DMS53 (cell line): ENCODE results near the gene CHAD.
"Not testable (repeated sequence)": the region's sequence is repeated elsewhere in the genome, so short reads cannot be mapped to it uniquely, and the experiment has no call there.

Experiments used
- DNase-seq: peaks from one replicate; lab custom pipeline; 2025; lab: John Stamatoyannopoulos, UW

CHAD gene

GRCh38 chr17:50474523-50474922, 5.8 kb upstream of the CHAD start:
- DNase-seq: no peak

GRCh38 chr17:50473901-50474300, 5.2 kb upstream of the CHAD start:
- DNase-seq: no peak

- DNase-seq: not testable (repeated sequence)
These were observed 4.1 kb upstream of the CHAD start for GRCh38 chr17:50472761-50473161.

GRCh38 chr17:50472286-50472685, 3.6 kb upstream of the CHAD start:
- no peak for DNase-seq

GRCh38 chr17:50471009-50471905, 2.6 kb upstream of the CHAD start:
- no peak for DNase-seq

- DNase-seq: no peak
These were observed 1.7 kb upstream of the CHAD start for GRCh38 chr17:50470426-50470825.

- DNase-seq: no peak
These were observed 1.1 kb upstream of the CHAD start for GRCh38 chr17:50469671-50470305.

- no peak for DNase-seq
These were observed 527 bp upstream of the CHAD start for GRCh38 chr17:50469208-50469605.

GRCh38 chr17:50467855-50468303, 801 bp downstream of the CHAD start:
- no peak for DNase-seq

- DNase-seq: no peak
These were observed 1.4 kb downstream of the CHAD start for GRCh38 chr17:50467114-50467854.

- DNase-seq: peak; percentile 68
These were observed 2.1 kb downstream of the CHAD start for GRCh38 chr17:50466371-50467113.

- DNase-seq: no peak
These were observed 3.0 kb downstream of the CHAD start for GRCh38 chr17:50465635-50466034.

GRCh38 chr17:50465171-50465570, 3.5 kb downstream of the CHAD start:
- DNase-seq: no peak

- DNase-seq: no peak
These were observed 3.9 kb downstream of the CHAD start for GRCh38 chr17:50464736-50465135.

- DNase-seq: no peak
These were observed 4.6 kb downstream of the CHAD start for GRCh38 chr17:50464121-50464520.

GRCh38 chr17:50462446-50462845, 6.2 kb downstream of the CHAD start:
- DNase-seq: no peak

- no peak for DNase-seq
These were observed 7.0 kb downstream of the CHAD start for GRCh38 chr17:50461550-50462132.

- no peak for DNase-seq
These were observed 7.7 kb downstream of the CHAD start for GRCh38 chr17:50460831-50461526.

- DNase-seq: no peak
These were observed 8.9 kb downstream of the CHAD start for GRCh38 chr17:50459756-50460155.

GRCh38 chr17:50458701-50459676, 9.7 kb downstream of the CHAD start:
- DNase-seq: peak; percentile 90
